ENCODE measurements around the gene RABGAP1L.

- TF ChIP-seq, protein P1, sequence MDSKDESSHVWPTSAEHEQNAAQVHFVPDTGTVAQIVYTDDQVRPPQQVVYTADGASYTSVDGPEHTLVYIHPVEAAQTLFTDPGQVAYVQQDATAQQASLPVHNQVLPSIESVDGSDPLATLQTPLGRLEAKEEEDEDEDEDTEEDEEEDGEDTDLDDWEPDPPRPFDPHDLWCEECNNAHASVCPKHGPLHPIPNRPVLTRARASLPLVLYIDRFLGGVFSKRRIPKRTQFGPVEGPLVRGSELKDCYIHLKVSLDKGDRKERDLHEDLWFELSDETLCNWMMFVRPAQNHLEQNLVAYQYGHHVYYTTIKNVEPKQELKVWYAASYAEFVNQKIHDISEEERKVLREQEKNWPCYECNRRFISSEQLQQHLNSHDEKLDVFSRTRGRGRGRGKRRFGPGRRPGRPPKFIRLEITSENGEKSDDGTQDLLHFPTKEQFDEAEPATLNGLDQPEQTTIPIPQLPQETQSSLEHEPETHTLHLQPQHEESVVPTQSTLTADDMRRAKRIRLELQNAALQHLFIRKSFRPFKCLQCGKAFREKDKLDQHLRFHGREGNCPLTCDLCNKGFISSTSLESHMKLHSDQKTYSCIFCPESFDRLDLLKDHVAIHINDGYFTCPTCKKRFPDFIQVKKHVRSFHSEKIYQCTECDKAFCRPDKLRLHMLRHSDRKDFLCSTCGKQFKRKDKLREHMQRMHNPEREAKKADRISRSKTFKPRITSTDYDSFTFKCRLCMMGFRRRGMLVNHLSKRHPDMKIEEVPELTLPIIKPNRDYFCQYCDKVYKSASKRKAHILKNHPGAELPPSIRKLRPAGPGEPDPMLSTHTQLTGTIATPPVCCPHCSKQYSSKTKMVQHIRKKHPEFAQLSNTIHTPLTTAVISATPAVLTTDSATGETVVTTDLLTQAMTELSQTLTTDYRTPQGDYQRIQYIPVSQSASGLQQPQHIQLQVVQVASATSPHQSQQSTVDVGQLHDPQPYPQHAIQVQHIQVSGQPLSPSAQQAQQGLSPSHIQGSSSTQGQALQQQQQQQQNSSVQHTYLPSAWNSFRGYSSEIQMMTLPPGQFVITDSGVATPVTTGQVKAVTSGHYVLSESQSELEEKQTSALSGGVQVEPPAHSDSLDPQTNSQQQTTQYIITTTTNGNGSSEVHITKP (tag by site-specific recombination; IDR thresholded peaks at IDR 0.05): no peak
- no peak for TF ChIP-seq ZFP69B (tag by site-specific recombination; IDR thresholded peaks at IDR 0.05)
- no peak for TF ChIP-seq CTCF (tag by site-specific recombination; IDR thresholded peaks at IDR 0.05)
- TF ChIP-seq ZNF169 (tag by site-specific recombination; IDR thresholded peaks at IDR 0.05): no peak
Observed at GRCh38 chr1:174643206-174643605, 483.9 kb downstream of the RABGAP1L start.

Measured in HEK293 (cell line).